NCI-H510A treated with DMSO at 0.1 percent for 48 hours (cell line): ENCODE data around the gene DCC.

Experiments
- DNase-seq: peaks from one replicate; lab custom pipeline; 2025; lab: John Stamatoyannopoulos, UW

The DCC gene

DNA sequence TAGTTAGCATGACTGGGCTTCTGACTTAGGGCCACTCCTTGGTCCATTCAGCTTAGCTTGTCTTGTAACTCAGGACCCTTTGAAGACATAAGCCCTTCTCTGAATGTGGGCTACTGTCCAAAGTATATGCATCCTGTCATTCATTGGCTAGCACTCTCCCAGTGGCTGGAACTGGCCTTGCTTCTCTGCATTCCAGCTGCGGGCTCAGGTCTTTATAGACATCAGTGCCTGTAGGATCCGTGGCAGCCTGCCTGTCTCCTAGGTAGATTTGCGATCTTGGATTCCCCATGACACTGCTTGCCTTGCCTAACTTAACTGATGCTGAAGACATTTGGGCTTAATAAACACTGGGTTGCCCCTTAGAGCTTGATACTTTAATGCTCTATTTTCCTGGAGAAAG, 170.1 kb downstream of the DCC start:
- no peak for DNase-seq

DNA sequence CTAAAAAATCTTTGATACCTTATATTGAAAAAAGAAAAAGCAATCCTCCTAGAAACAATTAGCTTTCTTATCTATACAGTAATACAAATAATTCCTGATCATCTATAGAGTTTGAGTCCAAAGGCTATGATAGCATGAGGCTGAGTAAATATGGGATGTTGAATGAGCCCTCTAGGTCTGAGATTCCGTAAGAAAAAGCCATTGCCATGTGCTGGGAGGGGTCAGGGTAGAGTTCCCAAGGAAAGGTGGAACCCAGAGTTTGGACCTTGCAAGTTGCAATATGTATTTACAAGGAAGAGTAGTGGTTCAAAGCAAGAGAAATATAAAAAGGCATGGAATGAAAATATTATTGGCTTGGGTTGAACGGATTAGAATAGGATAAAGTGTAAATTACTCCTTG, 178.1 kb downstream of the DCC start:
- no peak for DNase-seq

DNA sequence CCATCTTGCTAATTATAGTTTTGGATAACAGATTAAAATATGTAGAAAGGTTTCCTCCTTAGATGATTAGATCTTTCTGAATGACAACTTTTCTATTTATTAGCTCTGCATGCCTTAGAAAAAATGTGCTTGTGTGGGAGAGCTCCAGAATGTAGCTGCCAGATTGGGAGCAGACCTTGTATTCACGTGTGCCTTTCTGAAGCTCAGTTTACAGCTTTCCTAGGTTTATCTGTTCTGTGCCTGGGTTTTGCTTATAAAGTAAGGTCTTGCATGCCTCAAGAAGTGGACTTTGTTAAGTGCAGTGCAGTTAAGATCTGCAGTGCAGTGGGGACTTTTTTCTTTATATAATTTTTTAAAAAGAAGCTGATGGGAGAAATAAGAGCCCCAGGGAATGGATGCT, 179.0 kb downstream of the DCC start:
- no peak for DNase-seq

DNA sequence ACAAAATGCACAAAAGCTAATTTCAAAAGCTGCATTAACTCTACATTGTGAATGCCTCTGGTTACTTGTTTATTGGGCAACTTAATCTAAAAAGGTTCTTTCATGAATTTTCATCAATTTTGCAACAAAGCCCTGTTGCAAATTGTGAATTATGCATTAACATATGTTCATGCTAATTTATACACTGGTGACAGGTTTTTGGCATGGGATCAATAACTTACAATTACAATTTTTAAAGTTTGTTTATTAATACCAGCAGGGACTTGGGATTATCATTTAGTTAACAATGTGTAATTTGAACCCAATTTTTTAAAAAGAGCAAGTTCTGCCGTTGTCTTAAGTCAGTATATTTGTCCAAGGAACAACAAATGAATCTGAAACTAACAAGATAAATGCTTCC, 183.6 kb downstream of the DCC start:
- no peak for DNase-seq

DNA sequence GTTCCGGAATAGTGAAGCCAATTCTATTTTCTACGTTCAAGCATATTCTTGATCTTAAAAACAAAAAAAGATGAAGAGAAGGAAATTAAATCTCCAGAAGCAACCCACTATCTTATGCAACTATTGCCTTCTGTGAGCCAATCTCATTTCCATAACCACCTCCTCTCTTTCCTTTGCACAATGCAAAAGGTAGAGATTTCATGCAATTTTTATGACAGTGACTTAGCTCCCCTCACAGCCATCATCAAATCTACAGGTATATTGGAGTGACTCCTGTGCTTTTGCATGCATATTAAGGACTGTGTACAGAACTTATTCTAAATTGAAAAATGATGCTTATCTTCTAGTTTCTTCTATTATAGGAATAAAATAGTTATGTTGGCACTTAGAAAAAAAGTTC, 191.8 kb downstream of the DCC start:
- no peak for DNase-seq

DNA sequence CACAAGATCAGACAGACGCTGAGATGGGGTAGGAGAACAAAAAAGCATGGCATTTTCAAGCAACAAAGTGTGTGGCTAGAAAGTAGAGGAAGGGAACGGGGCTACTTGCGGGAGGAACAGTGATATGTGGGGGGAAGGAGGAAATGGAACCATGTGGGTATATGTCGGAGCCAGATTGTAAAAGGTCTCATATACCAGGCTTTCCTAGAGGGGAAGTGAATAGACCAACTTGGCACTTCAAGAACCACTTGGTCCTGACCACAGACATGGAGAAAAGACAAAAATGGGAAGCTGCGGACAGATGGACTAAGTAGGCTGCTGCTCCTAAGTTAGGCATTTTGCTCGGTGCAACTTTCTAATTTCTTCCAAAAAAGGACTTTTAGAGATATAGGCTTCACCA, 196.0 kb downstream of the DCC start:
- no peak for DNase-seq

DNA sequence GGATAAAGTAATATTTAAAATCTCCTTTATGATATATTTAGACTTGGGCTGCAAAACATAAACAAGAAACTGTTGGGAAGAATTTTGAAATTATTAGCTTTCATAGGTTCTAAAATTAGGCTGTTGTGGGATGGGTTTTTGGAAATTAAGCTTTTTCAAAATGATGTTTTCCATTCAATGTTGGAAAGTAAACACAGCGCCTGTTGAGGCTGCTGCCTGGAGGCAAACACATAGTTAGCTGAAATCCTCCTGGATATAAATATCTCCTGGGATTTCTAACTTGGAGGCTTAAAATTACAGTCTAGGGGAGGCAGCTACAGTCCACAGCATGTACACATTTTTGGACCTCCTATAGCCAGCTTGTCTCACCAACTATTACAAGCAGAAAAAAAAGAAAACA, 197.3 kb downstream of the DCC start:
- DNase-seq = no peak

DNA sequence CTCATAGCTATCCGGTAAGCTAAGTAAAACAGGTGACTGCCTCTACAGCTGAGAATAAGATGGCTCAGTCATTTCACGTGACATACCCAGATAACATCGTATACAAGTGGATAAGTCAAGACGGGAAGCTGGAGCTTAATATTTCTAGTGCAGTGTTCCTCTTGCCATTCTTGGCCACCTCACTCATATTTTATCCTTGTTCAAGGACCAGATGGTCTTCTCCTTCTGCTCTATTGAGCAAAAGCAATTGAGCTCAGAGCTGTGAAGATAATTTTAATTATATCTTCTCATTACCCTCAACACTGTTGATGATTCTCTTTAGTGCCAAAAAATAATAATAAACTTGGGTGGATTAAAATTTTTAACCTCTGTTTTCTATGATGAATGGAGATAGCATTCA, 201.1 kb downstream of the DCC start:
- no peak for DNase-seq

DNA sequence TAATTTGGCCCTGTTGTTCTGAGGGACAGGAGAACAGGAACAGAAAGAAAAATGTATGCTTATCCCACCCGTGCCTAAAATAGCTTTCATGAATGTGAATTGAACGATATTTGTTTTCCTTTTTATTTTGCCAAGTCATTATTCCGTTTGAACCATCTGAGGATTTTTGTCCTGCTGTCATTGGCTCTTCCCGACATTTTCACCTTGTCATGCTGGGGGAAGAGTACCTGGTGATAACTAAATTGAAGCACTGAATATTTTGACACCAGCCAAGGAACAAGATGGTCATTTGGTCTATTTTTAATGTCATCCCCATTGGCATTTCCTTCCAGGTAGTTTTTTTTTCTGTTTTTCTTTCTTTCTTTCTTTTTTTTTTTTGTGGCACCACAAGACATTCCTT, 204.1 kb downstream of the DCC start:
- DNase-seq = no peak

DNA sequence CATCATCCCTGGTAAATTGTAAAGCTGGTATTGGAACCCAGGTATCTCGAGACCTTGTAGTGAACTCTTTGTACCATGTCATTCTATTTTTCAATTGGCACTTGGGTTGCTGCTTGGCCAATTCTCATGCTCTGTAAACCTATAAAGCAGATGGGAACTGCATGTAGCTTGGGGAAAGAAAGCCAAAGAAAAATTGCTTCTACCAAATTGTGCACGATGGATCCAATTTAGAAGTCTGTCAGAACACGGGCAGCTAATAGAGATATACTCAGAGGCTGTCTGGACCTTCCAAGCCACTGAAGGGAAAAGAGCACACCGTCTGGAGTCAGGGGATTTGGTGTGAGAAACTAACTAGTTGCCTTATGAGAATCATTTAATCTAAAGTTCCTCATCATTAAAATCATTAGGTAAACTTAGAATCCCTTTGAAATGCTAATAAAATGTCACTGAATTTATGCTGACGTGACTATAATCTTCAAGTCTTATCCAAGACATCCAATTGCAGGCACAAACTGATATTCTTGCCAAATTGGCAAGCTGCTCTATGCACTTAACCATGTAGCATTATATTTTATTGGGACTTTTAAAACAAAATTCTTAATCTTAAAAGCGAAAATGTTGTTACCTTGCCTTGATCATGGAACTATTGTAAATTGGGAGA, 206.8 kb downstream of the DCC start:
- DNase-seq = no peak

DNA sequence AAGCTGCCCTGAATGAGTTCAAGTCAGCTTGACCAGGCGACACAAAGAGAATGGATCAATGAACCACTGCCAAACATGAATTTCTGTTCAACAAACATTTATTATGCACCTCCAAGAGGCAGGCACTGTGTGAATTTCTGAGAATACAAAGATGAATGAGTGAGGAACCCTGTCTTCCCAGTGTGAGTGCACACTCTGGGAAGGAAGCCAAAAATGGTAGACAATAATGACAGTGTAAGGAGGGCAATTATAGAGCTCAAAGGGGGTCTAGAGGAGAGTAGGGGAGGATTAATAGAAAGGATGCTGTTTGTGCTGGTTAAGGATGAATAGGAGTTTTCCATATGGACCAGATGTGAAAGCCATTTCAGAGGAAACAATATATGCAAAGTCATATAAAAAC, 213.4 kb downstream of the DCC start:
- DNase-seq = no peak

DNA sequence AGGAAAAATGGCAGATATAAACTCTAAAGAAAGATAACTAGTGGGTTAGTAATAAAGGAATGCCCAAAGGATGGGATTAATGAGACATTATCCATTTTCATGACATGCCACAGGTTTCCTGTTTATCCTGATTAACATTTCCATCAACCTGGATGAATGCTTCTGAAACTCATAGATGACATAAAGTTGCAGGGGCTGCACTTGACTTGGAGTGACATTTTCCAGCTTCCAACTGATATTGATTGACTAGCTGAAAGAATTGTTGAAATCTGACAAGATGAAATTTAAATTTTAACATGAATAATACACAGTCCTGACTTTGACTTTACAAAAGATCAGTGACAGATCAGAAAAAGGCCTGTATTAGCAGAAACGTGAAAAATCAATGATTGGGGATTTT, 214.2 kb downstream of the DCC start:
- no peak for DNase-seq

DNA sequence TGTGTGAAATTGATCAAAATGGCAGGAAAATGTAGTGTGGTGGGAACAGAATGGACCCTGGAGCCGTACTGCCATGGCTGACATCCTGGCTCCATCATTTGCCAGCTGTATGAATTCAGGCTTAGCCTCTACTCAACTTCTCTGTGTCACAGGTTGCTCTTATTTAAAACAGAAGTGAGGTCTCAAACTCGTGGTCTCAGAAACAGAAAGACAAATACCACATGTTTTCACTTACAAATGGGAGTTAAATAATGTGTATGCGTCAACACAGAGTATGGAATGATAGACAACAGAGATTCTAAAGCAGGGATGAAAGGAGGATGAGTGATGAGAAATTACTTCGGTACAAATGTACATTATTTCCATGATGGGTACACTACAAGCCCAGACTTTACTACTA, 227.4 kb downstream of the DCC start:
- no peak for DNase-seq

DNA sequence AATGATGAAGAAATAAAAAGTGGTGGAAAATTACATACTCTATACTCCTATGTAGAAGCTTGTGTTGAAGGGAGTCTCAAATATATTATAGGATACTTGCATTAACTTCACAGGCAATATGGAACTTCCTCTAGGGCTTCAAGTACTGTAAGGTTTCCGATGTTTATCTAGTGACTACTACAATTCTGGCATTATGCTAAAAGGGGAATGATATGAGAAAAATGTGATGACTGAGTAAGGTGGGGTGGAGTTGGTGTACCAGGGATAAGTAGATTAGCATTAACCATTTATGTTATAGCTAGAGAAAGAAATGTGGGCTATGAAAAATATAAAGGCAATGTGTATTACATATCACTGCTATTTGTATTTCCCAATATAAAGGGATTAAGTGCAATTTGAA, 229.5 kb downstream of the DCC start:
- no peak for DNase-seq

DNA sequence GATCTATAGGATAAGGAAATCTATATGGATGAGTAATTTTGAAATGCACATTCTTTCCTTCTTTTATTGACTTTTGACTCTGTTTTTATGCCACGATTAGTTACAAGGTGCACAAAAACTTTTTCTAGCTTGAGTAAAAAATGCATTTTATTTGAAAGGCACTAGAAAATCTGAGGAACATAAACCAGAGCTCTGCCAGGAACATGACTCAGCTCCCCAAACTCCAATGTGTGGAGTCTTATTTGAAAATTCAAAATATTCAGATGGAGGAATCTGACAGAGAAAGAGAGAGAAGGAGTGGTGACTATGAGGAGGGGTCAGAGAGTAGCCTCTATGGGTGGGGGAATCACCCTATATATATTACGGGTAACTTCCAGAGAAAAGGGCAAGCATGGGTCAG, 231.0 kb downstream of the DCC start:
- DNase-seq = no peak

DNA sequence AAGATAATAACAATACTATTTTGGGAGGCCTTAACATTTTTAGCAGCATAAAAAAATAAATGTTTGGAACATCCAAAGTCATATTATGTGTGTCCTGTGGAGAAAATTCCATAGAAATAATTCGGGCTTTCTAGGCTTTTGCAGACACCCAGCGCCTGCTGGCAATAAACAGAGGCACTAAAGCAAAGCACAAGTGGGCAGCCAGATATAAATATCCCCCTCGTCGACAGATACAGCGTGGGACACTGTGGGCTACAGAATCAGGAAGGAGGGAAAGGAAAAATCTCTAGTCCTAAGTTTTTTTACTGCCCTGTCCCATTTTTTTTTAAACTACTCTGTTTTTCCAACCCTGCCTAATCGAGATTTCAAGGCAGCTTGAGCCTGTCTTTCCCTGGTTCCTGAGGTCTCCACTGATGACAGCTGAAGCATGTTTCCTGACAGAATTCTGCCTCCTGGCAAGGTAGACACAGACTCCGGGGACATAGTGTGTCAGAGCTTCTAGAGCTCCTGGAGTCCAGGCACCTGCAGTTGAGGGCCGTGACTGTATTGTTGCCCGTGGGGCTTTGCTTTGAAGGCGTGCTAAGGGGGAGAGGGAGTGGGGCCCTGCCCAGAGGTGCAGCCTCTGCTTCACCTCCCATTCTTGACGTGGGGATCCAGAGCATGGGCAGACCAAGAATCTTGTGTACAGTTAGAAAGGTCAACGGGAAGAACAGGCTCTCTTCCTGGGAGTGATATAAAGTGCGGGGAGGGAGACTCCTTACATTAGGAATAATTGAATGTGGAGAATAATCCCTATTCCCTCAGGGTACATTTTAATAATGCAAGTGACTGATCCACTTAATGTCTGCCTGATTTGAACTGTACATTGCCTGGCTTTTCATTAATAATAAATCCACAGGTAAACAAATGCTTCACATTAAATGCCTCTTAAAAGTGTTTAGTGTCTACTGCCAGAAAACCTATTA, 232.3 kb downstream of the DCC start:
- no peak for DNase-seq

DNA sequence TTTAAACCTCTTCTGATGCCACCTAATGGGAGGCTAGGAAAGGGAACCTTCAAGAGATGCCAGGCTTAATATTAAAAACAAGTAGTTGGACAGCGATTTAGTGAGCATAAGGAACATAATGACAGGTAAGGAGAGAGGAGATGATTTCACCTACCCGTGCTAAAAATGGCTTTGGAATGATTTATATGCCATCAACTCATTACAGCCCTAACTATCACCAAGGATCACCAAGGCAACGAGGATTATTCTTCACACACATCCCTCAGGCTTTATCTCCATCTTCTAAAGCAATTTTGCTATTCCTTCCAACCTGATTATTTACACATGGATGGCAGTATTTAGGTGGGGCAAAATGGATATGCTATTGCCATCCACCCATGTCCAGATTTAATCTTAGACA, 237.8 kb downstream of the DCC start:
- DNase-seq = no peak

DNA sequence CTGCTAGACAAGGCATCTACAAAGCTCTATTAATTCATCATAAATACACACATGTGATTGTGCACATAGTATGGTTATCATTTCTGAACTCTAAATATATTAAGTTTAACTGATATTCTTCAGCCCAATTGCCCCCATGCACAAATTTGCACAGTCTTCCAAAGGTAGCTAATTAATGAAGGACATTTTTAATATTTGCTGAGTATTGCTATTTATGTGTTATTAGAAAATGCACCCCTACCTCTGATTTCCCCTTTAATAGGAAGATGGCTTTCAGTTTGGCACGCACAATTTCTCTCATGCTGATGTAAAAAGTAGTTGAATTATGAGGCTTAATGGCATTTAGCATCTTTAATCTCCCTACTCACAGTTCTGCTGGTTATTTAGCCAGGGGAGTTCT, 242.1 kb downstream of the DCC start:
- DNase-seq = no peak

DNA sequence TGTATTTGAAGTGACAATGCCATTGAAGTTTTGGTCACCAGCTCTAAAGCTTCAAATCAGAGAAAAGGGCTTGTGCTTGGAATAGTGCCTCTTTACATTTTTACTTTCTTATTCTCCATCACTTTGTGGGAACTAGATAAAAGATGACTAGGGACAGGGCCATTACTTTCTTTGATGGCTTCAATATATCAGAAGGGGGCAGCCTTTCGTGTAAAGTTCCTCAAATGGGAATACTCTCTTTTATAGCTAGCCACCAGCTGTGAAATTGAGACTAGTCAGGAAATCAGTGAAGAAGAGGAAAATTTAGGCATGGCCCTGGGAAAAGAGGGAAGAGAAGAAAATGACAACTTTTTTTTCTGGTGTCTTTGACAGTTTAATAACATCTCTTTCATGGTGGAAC, 242.5 kb downstream of the DCC start:
- no peak for DNase-seq

DNA sequence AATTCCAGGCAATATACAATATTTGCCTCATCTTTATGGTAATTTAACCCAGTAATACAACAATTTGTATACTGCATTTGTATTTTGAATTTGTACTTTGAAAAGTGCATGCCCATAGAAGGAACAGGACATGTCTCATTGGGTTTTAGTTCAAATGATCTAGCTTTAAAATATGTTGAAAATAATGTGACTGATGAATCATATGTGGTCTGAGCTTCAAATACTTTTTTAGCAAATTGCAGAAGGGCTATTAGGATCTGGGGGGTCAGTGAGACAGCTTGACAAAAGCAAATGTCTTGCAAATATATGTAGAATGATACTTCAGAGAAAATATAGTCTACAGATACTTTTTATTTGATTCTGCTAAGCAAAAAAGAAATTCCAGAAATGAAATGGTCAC, 248.9 kb downstream of the DCC start:
- DNase-seq = no peak

DNA sequence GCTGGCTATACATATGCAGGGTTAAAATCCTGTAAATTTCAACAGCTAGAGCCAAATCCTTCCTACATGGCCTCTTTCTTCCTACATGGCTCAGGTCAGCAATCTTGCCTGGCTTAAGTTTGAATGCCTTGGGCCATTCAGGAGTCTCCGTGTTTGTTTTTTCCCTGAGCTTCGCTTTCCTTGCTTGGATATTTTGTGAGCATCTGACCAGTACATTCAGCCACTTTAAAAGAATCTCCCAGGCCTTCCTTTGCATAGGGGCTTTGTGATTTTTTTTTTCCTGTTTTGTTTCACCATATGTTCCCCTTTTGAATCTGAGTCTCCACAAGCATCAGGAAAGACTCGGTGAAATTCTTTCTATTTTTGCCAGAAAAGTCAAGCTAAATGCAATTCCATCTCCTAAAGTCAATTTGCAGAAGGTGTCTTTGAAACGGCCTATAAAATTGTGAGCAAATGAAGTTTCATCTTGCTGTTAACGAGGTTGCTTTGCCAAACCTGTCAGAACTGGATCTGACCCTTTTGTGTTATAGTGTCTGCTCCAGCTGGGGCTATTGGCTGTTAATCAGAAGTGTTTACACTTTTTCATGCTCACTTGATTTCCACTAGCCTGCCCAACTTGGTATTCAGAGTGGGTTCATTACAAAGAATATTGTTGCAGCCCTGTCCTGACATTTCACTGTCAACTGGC, 256.9 kb downstream of the DCC start:
- peak; percentile 95 for DNase-seq

DNA sequence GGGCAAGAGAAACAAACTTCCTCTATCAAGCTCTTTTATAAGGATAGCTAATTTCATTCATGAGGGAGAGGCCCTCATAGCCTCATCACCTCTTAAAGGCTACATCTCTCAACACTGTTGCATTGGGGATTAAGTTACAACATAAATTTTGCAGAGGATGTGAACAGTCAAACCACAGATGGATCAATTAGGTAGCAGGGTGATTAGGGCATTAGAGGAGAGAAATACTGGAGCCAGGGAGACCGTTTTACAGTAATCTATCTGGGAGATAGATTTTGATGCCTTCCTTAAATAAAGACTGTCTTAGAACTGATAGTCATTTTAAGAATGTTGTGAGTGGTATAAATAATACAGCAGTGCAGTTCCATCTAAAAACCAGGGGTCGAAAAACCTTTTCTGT, 258.9 kb downstream of the DCC start:
- DNase-seq = peak; percentile 70

DNA sequence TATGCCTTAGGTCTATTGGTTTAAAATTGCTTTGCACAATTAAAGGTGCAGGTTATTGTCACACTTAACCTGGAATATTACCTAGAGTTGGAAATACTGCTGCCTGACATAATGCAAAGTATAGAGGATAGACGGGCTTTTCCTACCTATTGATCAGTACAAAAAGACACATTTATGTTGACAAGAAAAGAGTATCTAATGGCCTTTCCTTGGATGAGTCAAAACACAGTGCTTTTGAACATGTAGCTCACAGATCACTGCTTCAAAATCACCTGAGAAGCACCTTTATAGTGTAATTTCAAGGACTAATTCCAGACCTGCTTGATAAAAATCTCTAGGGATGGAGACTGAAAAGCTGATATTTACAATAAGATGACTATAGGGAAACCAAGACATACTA, 262.8 kb downstream of the DCC start:
- no peak for DNase-seq
